ENCODE results near the gene QRICH1. TPM values are rescaled to one million over a fixed set of nuclear protein-coding genes. Genes with fewer than 3 reads are reported as not detected.

The QRICH1 gene, protein sequence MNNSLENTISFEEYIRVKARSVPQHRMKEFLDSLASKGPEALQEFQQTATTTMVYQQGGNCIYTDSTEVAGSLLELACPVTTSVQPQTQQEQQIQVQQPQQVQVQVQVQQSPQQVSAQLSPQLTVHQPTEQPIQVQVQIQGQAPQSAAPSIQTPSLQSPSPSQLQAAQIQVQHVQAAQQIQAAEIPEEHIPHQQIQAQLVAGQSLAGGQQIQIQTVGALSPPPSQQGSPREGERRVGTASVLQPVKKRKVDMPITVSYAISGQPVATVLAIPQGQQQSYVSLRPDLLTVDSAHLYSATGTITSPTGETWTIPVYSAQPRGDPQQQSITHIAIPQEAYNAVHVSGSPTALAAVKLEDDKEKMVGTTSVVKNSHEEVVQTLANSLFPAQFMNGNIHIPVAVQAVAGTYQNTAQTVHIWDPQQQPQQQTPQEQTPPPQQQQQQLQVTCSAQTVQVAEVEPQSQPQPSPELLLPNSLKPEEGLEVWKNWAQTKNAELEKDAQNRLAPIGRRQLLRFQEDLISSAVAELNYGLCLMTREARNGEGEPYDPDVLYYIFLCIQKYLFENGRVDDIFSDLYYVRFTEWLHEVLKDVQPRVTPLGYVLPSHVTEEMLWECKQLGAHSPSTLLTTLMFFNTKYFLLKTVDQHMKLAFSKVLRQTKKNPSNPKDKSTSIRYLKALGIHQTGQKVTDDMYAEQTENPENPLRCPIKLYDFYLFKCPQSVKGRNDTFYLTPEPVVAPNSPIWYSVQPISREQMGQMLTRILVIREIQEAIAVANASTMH
- 37.3 to 40.1 TPM (median 39.0 TPM) in 5 replicates for total RNA-seq (2022; extraction: Qiagen RNA extraction; ENCODE audit: low read depth)

DNA sequence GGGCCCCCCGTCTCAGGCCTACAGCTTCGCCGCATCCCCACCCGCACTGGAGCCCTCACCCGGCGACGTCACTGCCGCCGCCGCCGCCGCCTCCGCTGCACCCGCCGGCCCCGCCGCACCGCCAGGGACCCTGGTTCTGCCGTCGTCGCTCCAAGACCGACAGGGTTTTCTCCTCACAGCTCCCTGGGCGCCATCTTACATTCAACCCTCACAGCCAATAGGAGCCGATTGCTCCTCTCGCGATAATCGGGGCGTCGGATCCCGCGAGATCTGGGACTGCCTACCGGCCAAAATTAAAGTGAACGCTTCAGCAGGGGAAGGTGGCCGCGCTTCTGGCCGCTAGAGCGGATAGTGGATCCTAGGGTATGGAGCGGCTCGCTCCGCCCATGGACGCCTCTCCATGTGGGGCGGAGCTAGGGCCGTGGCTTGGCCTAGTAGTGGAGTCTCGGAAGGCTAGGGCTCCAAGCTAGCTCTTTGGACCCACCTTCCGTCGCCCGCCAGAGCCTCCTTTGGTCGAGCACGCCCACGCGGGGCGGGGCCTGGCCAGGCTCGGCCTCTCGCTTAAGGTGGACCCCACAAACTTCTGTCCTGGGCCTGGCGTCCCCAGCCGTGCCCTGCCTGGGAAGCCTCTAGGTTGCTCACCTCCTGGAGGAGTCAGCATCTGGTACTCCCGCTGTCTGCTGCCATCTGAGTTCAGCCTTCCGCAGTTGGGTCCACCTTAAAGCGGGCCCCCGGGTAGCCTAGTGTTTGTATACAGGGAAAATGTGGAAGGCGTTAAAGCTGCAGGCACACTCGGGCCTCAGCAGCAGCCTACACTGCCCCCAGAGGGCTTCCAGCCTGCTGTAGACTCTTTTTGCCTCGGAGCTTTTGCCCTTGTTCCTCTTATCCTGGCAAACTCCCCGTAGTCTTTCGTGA is at the start of gene QRICH1:
QRICH1 (minus strand) TSS at position 219 of the 915 bp plus-strand sequence. CDS start 17,054 bp downstream, outside the sequence.

DNA sequence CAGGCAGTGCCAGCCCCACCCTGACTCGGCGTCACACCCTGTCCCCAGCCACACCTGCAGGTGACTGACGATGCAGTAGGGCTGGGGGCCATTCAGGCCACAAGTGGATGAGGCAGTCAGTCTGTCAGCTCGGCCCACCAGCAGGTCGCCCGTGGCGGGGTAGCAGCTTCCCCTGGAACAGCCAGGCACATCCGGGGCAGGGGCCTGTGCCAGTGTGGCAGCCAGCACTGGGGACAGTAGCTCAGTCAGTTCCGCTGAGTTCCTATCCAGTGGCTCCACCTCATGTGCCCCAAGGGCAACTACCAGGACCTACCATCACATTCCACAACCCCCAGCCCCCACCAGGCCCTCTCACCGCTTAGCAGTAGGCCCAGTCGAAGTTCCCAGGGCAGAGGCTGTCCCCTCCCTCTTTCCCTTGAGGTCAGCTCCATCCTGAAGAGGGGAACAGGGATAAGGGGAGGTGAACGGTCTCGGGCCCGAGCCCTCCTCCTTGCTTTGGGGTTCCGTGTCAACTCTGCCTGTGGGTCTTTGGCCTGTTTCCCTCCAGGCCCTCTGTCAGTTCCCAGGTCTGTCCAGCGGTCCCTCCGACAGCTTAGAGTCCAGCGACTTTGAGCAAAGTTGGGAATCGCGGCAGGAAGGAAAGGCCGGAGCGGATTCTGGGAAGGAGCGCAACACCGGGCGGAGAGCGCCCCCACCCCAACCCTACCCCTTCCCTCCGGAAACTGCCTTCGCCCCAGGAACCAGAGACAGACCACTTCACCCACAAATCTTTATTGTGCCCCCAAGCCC is 38.8 kb upstream of the QRICH1 start, which contains the start of gene LAMB2:
LAMB2 (minus strand) TSS at position 614 of the 789 bp plus-strand sequence; CDS start at position 431, 183 bp downstream.

DNA sequence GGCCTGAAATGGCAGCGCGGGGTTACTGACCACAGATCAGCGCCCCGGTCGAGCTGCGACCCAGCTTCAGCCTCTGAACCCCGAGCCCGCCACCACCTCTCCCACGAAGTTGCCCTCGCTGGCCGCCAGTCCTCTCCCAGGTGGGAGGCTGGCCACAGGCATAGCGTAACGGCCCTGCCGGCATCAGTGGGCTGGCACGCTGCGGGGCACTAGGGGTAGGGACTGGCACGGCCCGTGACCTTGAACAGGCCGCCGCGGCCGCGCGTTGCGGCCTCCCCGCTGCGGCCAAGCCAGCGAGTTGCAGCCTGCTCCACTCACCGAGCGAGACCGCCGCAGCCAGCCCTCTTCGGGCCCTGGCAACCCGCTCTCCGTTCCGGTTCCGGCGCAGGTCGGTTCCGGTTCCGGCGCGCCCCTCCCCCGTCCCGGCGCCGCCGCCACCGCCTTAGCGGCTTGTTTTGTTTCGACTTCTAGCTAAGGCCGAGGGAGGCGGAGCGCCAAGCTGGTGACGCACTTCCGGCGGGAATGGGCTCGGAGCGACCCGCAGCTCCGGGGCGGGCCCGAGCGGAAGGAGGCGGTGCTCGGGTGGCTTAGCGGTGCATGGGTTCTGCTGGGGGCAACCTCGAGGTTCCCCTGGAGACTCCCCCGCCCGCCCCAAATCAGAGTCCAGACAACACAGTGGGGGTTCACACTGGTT is 26.7 kb upstream of the QRICH1 start, which contains the start of gene USP19:
USP19 (minus strand) TSS at position 386 of the 694 bp plus-strand sequence. CDS start 1,678 bp downstream, outside the sequence.

DNA sequence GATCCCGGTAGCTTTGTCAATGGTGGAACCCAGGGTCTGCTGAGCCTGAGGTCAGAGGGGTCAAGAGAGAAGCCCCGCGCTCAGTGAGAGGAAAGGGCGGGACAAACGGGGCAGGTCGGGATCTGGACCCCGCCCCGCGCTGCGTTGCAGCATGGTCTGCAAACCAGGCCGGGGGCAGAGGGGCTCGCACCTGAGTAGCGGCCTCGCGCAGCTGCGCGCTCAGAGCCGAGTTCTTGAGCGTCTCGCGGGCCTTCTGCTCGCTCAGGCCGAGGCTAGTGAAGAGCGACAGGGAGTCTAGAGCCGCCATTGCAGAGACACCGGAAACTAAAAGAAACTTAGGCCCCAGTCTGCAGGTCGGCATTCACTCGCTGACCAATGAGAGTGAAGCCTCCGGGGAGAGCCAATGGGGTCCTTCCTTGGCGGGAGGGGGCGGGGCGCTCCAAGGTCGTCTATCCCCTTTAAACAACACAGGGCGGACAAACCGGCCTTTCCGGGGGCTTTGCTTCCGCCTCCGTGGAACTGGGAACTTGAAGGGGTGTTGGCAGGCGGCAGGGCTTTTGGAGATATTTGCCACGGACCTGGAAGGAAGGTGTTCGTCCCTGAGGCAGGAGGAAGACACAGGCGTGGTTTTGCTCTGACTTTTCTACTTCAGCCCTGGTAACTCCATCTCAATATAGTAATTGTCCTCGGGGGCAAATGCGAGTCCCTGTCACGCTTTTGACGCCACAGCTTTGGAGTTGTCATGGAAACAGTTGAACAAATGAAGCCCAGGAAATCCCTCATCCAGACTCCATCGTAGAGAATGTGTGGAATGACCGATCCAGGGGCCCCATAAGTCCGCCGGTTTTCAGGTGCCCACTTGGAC is 10.8 kb upstream of the QRICH1 start, which contains the start of gene QARS1:
QARS1 (minus strand) TSS at position 331 of the 865 bp plus-strand sequence; CDS start at position 307, 24 bp downstream.

DNA sequence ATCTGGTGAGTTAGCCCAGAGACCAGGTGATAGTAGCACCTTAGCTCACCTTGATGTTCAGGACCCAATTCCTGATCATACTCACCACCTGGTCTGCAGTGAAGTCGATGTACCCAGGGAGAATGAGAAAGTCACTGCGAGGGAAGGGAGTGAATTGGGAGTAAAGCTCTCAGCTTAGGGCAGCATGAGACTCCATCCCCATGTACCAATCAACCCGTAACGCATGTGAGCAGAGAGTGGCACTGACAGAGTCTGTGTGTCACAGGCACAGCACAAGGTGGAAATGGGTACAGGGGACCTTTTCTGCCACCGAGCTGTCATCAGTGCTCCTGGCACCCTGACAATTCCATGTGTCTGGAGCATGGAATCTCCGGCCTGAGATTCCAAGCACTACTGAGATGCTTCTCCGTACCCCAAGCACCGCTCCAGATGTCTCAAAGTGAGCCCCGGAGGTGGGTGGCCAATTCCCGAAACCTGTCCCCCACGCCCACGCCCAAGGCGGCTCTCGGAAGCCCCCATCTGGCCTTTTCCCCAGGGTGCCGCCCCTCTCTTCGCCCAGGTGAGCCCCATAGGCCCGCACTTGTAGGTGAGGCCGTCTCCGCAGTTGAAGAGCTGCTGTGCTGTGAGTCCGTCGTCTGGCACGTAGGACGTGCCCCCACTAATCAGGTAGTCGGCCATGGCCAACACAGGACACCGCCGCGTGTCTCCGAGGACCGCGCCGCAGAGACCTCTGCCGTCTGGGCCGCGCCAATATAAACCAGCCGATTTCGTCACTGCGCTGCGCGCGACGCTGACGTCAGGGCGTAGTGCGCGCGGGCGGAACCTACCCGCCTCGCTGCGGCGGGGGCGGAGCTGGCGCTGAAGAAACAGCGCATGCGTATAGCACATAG is 65.0 kb downstream of the QRICH1 start, which contains the start of gene IMPDH2:
IMPDH2 (minus strand) TSS at position 726 of the 890 bp plus-strand sequence; CDS start at position 678, 48 bp downstream.

DNA sequence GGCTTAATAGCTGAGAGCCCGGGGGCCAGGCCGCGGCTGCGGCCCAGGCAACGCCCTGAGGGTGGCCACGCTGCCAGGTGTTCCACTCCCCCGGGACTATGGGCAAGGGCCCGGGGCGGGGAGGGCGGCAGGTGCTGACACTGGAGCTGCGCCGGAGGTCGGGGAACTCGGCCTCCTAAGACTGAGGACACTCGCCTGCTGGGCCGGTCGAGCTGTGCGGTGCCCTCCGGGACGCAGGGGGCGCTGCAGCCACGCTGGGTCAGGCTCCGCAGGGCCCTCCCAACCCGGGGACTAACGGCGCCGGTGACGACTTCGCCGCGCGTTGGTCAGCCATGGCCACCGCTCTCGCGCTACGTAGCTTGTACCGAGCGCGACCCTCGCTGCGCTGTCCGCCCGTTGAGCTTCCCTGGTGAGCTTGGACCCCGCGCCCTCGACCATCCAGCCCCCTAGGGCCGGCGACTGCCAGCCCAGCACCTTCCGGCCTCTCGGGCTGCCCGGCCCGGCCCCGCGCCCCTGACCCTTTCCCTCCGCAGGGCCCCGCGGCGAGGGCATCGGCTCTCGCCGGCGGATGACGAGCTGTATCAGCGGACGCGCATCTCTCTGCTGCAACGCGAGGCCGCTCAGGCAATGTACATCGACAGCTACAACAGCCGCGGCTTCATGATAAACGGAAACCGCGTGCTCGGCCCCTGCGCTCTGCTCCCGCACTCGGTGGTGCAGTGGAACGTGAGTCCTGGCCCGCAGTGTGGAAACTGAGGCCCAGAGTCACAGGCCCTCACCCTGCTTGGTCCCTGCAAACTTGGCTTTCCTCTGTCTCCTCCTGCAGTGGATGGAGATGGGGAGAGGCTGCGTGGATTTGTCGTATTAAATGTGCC is 71.8 kb downstream of the QRICH1 start, which contains the start of gene NDUFAF3:
NDUFAF3 (plus strand) TSS at position 309 of the 875 bp plus-strand sequence; CDS start at position 333, 24 bp downstream.

DNA sequence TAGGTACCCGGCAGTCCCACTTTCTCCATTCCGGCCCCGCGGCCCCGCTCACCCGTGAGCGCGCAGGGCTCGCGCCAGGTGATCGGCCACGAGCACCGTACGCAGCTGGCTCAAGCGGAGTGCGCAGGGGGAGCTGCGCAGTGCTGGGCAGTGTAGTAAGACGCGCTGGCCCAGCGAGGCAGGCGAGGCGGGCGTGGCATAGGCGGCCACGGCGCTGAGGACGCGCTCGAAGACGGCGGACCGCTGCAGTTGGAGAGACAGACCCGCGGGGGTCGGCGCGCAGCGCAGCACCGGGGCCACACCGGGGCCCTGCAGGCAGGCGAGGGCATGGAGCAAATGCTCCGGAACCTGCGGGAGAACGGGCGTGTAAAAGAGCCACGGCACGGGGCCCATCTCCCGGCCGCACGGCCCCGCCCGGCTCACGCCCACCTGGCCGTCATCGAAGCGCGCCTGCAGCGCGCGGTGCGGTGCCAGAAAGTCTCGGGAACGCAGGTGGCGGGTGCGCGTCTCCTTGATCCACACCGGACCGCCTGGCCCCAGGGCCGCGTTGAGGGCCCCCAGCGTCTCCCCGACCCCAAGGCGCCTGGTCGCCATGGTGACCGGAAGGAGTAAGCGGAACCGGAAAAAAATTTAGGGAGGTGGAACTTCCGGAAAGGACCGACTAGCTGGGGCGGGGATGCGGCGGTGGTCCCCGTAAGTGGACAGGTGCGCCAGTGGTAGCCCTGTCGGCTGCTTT is 75.7 kb downstream of the QRICH1 start, which contains the start of gene DALRD3:
DALRD3 (minus strand) TSS at position 610 of the 736 bp plus-strand sequence; CDS start at position 594, 16 bp downstream.

DNA sequence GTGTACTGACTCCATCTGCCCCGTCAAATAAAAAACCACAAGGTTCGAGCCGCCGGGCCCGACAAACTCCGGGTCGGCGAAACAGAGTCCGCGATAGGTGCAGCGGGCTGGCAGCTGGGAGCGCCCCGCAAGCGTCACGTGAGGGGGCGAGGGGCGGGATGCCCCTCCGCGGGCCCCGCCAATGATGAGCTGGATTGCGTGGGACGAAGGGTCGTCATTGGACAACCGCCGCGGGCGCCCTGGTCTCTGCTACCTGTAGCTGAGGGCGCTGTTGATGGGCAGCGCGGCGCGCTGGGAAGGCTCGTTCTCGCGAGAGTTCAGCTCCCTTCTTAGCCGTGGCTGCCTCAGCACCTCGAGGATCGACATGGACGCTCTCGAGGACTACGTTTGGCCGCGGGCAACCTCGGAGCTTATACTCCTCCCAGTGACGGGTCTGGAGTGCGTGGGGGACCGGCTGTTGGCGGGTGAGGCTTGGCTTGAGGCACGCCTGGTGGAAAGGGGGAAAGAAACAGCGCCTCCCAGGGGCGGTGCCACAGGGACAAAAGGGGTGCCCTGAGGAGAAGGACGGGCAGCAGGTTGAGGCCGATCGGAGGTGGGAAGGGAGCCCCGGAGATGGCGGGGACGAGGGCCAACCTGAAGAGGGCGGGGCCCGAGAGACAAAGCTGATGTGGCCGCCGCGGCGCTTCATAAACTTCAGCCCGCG is 86.7 kb downstream of the QRICH1 start, which contains the start of gene WDR6:
WDR6 (plus strand) TSS at position 324 of the 703 bp plus-strand sequence; CDS start at position 365, 41 bp downstream.

DNA sequence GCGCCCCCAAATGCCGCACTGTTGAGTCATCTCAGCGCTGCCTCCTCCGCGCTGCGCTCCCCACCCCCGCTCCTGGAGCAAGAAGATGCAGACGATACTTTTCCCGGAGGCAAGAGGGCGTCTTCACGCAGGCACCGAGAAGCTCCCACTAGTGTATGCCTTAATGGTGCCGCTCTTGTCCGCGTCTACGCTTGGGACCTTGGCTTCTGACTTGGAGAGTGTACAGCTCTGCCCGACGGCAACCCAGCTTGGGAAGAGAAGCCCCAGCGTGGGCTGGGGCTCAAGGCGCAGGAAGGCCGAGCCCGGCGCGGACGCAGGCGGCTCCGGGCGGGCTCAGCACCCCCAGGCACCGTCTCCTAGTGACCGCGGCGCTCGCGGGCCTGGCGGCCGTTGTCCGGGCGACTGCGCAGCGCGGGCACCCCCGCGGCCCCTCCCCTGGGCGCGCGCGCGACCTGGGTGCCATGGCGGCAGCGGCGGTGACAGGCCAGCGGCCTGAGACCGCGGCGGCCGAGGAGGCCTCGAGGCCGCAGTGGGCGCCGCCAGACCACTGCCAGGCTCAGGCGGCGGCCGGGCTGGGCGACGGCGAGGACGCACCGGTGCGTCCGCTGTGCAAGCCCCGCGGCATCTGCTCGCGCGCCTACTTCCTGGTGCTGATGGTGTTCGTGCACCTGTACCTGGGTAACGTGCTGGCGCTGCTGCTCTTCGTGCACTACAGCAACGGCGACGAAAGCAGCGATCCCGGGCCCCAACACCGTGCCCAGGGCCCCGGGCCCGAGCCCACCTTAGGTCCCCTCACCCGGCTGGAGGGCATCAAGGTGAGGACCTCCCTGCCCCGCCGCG is 103.9 kb downstream of the QRICH1 start, which contains the start of gene P4HTM:
P4HTM (plus strand) TSS at position 446 of the 840 bp plus-strand sequence; CDS start at position 462, 16 bp downstream.

Other genes with a start within 250 kb of the QRICH1 start
- gene PRKAR2A, start 246.2 kb downstream of the QRICH1 start, total RNA-seq (2022; extraction: Qiagen RNA extraction; ENCODE audit: low read depth) = 12.1 to 20.0 TPM (median 18.0 TPM) in 5 replicates
- 11.5 to 14.0 TPM (median 12.9 TPM) in 5 replicates for gene SLC25A20, start 195.2 kb downstream of the QRICH1 start, total RNA-seq (2022; extraction: Qiagen RNA extraction; ENCODE audit: low read depth)
- 54.8 to 65.9 TPM (median 64.7 TPM) in 5 replicates for gene ARIH2, start 175.2 kb downstream of the QRICH1 start, total RNA-seq (2022; extraction: Qiagen RNA extraction; ENCODE audit: low read depth)
- 12.0 to 20.6 TPM (median 19.5 TPM) in 5 replicates for gene P4HTM, start 103.8 kb downstream of the QRICH1 start, total RNA-seq (2022; extraction: Qiagen RNA extraction; ENCODE audit: low read depth)
- 61.7 to 73.4 TPM (median 67.7 TPM) in 5 replicates for gene WDR6, start 86.7 kb downstream of the QRICH1 start, total RNA-seq (2022; extraction: Qiagen RNA extraction; ENCODE audit: low read depth)
- 16.0 to 25.0 TPM (median 22.3 TPM) in 5 replicates for gene DALRD3, start 75.5 kb downstream of the QRICH1 start, total RNA-seq (2022; extraction: Qiagen RNA extraction; ENCODE audit: low read depth)
- gene NDUFAF3, start 72.0 kb downstream of the QRICH1 start, total RNA-seq (2022; extraction: Qiagen RNA extraction; ENCODE audit: low read depth) = 65.5 to 98.1 TPM (median 89.1 TPM) in 5 replicates
- gene IMPDH2, start 64.7 kb downstream of the QRICH1 start, total RNA-seq (2022; extraction: Qiagen RNA extraction; ENCODE audit: low read depth) = 156 to 171 TPM (median 162 TPM) in 5 replicates
- 128 to 155 TPM (median 153 TPM) in 5 replicates for gene QARS1, start 10.7 kb upstream of the QRICH1 start, total RNA-seq (2022; extraction: Qiagen RNA extraction; ENCODE audit: low read depth)
- 18.7 to 24.8 TPM (median 23.0 TPM) in 5 replicates for gene USP19, start 26.8 kb upstream of the QRICH1 start, total RNA-seq (2022; extraction: Qiagen RNA extraction; ENCODE audit: low read depth)
- gene LAMB2, start 39.0 kb upstream of the QRICH1 start, total RNA-seq (2022; extraction: Qiagen RNA extraction; ENCODE audit: low read depth) = 64.3 to 97.2 TPM (median 88.8 TPM) in 5 replicates
- 10.6 to 14.9 TPM (median 12.9 TPM) in 5 replicates for gene CCDC71, start 72.3 kb upstream of the QRICH1 start, total RNA-seq (2022; extraction: Qiagen RNA extraction; ENCODE audit: low read depth)
- gene KLHDC8B, start 77.5 kb upstream of the QRICH1 start, total RNA-seq (2022; extraction: Qiagen RNA extraction; ENCODE audit: low read depth) = 3.1 to 7.0 TPM (median 4.6 TPM) in 5 replicates
- gene C3orf62, start 183.2 kb upstream of the QRICH1 start, total RNA-seq (2022; extraction: Qiagen RNA extraction; ENCODE audit: low read depth) = 1.4 to 2.4 TPM (median 2.1 TPM) in 5 replicates
- gene USP4, start 246.0 kb upstream of the QRICH1 start, total RNA-seq (2022; extraction: Qiagen RNA extraction; ENCODE audit: low read depth) = 10.6 to 14.4 TPM (median 13.4 TPM) in 5 replicates

All from A549 treated with RU486 at 1 μM for 4 hours (cell line).